ENCODE data around the gene AFAP1L1.

AFAP1L1 gene

DNA sequence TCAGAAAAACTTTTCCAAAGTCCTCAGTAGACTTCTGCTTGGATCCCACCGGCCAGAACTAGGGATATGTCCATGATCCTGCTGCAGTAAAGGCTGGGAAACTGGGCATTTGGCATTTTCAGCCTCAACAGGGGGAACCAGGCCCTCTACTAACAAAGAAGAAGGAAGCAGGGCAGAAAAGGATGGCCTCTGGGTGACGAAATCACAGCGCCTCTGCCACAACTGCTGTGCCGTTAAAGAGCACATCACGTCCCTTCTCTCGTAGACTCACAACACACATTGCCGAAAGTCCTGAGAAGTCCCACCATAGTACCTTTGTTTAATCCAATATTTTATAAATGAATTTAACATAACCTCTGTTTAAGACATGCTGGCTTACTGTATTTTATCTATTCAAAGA lies 10.4 kb upstream of the AFAP1L1 start:
- TF ChIP-seq, protein P1, sequence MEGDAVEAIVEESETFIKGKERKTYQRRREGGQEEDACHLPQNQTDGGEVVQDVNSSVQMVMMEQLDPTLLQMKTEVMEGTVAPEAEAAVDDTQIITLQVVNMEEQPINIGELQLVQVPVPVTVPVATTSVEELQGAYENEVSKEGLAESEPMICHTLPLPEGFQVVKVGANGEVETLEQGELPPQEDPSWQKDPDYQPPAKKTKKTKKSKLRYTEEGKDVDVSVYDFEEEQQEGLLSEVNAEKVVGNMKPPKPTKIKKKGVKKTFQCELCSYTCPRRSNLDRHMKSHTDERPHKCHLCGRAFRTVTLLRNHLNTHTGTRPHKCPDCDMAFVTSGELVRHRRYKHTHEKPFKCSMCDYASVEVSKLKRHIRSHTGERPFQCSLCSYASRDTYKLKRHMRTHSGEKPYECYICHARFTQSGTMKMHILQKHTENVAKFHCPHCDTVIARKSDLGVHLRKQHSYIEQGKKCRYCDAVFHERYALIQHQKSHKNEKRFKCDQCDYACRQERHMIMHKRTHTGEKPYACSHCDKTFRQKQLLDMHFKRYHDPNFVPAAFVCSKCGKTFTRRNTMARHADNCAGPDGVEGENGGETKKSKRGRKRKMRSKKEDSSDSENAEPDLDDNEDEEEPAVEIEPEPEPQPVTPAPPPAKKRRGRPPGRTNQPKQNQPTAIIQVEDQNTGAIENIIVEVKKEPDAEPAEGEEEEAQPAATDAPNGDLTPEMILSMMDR (IDR thresholded peaks at IDR 0.05; ENCODE audit: low read depth, low read length), result no peak
- DNase-seq (ENCODE audit: extremely low read depth, low read depth), result no peak

DNA sequence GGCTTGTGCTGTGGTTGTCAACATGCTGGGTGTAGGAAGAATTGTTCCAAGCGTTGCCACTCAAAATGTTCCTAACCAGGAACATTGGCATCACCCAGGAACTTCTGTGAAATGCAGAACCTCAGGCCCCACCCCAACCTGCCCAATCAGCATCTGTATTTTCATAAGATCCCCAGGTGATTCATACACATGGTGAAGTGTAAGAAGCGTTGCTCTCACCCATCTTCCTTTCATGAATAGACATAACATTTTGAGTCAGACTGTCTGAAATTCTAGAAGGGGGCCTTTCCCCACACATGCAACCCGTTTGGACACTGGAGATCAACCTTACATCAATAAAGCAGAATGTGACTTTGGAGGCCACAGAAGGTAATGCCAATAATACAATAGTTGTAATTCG lies 9.3 kb upstream of the AFAP1L1 start:
- no peak for DNase-seq (ENCODE audit: extremely low read depth, low read depth)
- TF ChIP-seq, protein P1 (IDR thresholded peaks at IDR 0.05; ENCODE audit: low read depth, low read length), result no peak

DNA sequence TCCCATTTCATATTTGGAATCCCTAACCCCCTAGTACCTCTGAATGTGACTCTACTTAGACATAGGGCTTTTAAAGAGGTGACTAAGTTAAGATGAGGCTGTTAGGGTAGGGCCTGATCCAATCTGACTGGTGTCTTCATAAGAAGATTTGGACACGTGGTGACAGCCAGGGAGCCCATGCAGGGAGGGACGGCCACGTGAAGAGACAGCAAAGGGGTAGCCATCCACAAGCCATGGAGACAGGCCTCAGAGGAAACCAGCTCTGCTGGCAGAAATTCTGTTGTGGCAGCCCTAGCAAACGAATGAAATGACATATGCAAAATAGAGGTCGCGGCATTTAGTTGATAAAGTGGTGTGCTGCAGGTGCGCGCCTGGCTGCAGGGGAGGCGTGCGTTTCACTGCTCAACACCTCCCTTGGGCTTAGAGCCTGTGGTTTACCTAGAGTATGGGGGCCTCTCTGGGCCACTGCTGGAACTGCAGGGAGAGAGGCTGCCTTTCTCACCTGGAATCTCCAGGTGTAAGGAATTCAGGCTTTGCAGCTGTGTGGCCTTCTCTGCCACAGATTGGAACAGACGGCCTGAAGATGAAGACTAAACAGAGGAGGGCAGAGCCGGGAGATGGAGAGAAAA lies 7.1 kb upstream of the AFAP1L1 start:
- TF ChIP-seq, protein P1 (IDR thresholded peaks at IDR 0.05; ENCODE audit: low read depth, low read length), result no peak; the same call in none of the 2 replicates
- no peak for DNase-seq (ENCODE audit: extremely low read depth, low read depth)

DNA sequence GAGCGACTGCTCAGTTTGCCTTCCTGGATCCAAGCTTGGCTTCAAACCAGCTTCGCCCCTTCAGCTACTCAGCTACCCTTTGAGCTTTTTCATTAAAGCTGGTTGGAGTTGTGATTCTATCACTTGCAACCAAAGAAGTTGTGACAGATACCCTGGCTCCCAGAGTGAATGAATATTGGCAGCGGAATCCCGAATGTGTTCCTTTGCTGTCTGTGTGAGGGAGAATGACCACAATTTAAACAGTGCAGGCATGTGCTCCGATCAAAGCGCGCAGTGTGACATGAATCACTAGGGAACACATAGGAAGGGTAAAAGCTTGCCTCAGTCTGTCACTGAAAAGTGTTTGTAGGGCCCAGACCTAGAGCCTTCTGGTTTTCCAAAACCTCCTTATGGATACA lies 6.6 kb upstream of the AFAP1L1 start:
- DNase-seq (ENCODE audit: extremely low read depth, low read depth), result no peak
- TF ChIP-seq, protein P1 (IDR thresholded peaks at IDR 0.05; ENCODE audit: low read depth, low read length), result no peak

DNA sequence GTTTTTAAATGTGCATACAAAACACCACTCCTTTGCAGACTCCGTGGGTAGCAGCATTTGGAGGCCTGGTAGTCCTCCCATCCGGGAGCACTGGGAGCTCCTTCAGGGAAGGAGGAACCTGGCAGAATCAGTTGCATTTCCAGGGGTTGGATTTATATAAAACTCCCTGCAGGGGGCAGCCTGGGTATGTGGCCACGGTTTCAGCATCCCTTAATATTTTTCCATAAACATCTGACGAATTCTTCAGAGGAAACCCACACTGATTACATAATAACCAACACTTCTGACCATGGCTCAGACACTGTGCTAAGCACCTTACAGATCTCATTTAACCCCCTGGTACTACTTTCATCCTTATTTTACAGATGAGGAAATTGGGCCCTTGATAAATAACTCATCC lies 6.1 kb upstream of the AFAP1L1 start:
- DNase-seq (ENCODE audit: extremely low read depth, low read depth), result peak; percentile 15
- TF ChIP-seq, protein P1 (IDR thresholded peaks at IDR 0.05; ENCODE audit: low read depth, low read length), result peak; percentile 46

DNA sequence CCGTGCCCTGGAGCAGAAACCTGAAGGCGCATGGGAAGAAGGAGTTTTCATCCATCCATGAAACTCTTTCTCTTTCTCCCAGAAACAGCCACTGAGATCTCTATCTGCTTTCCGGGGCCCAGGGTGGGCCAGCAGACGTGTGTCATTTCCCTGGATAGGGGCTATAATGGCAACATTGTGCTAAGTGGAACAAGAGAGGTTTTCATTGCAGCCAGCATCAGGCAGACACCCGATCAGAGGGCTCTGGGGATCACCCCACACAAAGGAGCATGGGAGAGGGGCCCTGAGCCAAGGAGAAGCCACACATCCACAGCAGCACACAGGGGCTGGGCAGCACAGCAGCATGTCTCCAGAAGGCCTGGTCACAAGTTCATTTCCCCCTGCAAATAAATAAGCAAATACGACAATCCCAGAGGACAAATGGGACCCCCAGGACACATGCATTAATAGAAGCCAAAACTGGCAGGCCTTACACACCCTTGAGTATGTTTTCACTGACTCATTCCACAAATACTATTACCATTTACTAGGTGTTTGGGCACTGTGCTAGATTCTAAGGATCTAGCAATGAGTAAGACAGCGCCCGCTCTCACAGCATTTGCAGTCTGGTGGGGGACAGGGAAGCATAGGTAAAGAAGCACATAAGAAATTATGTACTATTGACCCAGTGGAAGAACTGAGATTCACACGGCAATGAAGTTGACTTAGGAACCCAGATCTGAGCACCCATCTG lies 4.3 kb upstream of the AFAP1L1 start:
- TF ChIP-seq, protein P1 (IDR thresholded peaks at IDR 0.05; ENCODE audit: low read depth, low read length), result no peak
- DNase-seq (ENCODE audit: extremely low read depth, low read depth), result no peak

DNA sequence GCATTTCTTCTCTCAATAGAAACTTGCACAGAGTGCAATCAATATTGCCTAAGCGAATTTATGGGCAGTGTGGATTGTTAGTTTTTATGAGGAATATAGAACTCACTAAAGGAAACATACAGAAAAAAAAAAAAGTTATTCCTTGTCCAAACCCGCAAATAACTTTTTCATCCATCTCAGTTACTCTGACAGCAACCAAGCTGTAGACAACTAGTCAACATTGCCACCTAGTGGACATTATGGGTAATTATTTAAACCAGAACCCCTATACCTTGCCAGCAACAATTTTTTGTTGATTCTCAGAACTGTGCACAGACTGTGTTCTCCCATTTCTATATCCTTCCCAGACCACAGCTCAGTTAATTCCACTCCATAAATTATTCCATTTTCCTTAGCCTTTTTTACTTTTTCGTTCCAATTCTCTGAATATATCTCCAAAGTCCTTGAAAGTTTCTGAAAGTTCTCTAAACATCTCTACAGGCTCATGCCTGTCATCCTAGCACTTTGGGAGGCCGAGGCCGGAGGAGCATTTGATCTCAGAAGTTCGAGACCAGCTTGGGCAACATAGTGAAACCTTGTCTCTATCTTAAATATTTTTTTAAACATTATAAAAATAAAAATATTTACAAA lies 2.6 kb upstream of the AFAP1L1 start:
- no peak for DNase-seq (ENCODE audit: extremely low read depth, low read depth)
- TF ChIP-seq, protein P1 (IDR thresholded peaks at IDR 0.05; ENCODE audit: low read depth, low read length), result peak; percentile 53
